Spleen (tissue), 11 donors: Measurements from ENCODE around the gene PCGF5. TPM values are rescaled to one million over a fixed set of nuclear protein-coding genes. Genes with fewer than 3 reads are reported as not detected.

ENCODE experiments used
- DNase-seq: peaks from one replicate; pipeline ENCODE4 v3.0.0-alpha.2; 2020
- H3K27ac ChIP-seq, 8 donors: fragments of 200-600 bp; sonication (generic) in 7 of 8; 1 replicate in 4 of 8; 2 replicates in 4 of 8; pipeline versions ENCODE4 v1.5.0 to v1.8.0; 2016 to 2021; ENCODE audit warnings: inconsistent platforms in 4 of 8, mild to moderate bottlenecking in 4 of 8, moderate library complexity in 1 of 8
- H3K27me3 ChIP-seq, 7 donors: fragments of 200-600 bp; sonication (generic) in 6 of 7; replicated peaks in 1 of 7; 1 replicate in 4 of 7; 2 replicates in 3 of 7; pipeline versions ENCODE4 v1.5.0 to v1.8.0; 2016 to 2021; ENCODE audit warnings: inconsistent platforms in 3 of 7, mild to moderate bottlenecking in 1 of 7
- H3K36me3 ChIP-seq, 6 donors: fragments of 200-600 bp; sonication (generic) in 5 of 6; 1 replicate in 4 of 6; 2 replicates in 2 of 6; pipeline versions ENCODE4 v1.5.0 to v1.8.0; 2016 to 2021; ENCODE audit warnings: inconsistent platforms in 2 of 6
- H3K4me1 ChIP-seq, 6 donors: fragments of 200-600 bp; sonication (generic) in 5 of 6; 1 replicate in 3 of 6; 2 replicates in 3 of 6; pipeline versions ENCODE4 v1.5.0 to v1.8.0; 2016 to 2021; ENCODE audit warnings: inconsistent platforms in 3 of 6
- H3K4me3 ChIP-seq, 8 donors: fragments of 200-600 bp; sonication (generic) in 7 of 8; 1 replicate in 4 of 8; 2 replicates in 4 of 8; pipeline versions ENCODE4 v1.5.0 to v1.8.0; 2016 to 2021; ENCODE audit warnings: inconsistent platforms in 4 of 8, mild to moderate bottlenecking in 4 of 8, moderate library complexity in 2 of 8
- H3K9me3 ChIP-seq, 8 donors: fragments of 200-600 bp; sonication (generic) in 7 of 8; 1 replicate in 4 of 8; 2 replicates in 4 of 8; pipeline versions ENCODE4 v1.5.0 to v1.8.0; 2016 to 2021; ENCODE audit warnings: inconsistent platforms in 4 of 8
- CTCF ChIP-seq, 11 experiments: fragments of 200-600 bp in 7 of 11; fragments of 450-650 bp in 4 of 11; sonication (generic) in 4 of 11; IDR thresholded peaks in 8 of 11; conservative IDR thresholded peaks in 3 of 11; 1 replicate in 7 of 11; 2 replicates in 4 of 11; pipeline versions ENCODE4 v1.4.0 to v1.8.0; 2016 to 2021; ENCODE audit warnings: antibody characterized with exemption in 11 of 11, inconsistent platforms in 4 of 11, mild to moderate bottlenecking in 1 of 11
- POLR2A ChIP-seq, 3 donors: fragments of 450-650 bp; IDR thresholded peaks; one replicate each; pipeline ENCODE4 v1.5.1; 2017; ENCODE audit warnings: antibody characterized with exemption in 3 of 3, mild to moderate bottlenecking in 1 of 3
- POLR2AphosphoS5 ChIP-seq, 3 donors: sonication (generic); formaldehyde crosslinking; IDR thresholded peaks; one replicate each; pipeline ENCODE4 v1.5.1; 2017; ENCODE audit warnings: antibody characterized with exemption in 3 of 3
- WGBS, 5 donors: extraction: QIAGEN DNeasy Blood & Tissue Kit in 3 of 5; methylation state at CpG; one replicate each; pipeline versions ENCODE4 v1.1.5 to v1.1.7; 2013 to 2018; 5-methylcytosine and 5-hydroxymethylcytosine counted together
- intact Hi-C: fragments of 100-400 bp; cut with DNase I; formaldehyde crosslinking; loops from one replicate; pipeline ENCODE4 v1.15.0; 2023; ENCODE audit warnings: low total_unique reads
- polyA plus RNA-seq, 3 donors: library from polyadenylated mRNA; stranded (reverse); fragments of 200-250 nt; gene quantifications; one replicate each; pipeline ENCODE4 v1.2.1, GENCODE V29; 2013
- total RNA-seq, 7 donors: library from RNA; depleted of rRNA in 3 of 7; stranded (reverse); fragments of >200 nt in 3 of 7; fragmentation: NEBNext Ultra II Directional in 4 of 7; extraction: Animal tissue kit (Norgen Biotek cat#: 25700) in 4 of 7; gene quantifications; one replicate each; pipeline versions ENCODE4 v1.1.0 to v1.2.1, GENCODE V29; 2016 to 2021
- donor health status: healthy with polysubstance abuse.
- donor health status: DM: no; HTN: no; CAD: no; lungs with moderate emphysema.
- donor health status: DM: no; HTN: no; CAD: no.
- donor health status: Bipolar disorder and iron deficiency.
- donor health status: healthy.
- donor health status: DM: no; HTN: no; CAD: no.
- donor health status: DM: yes; HTN: yes; CAD: no.

Gene PCGF5
- total and polyA plus RNA-seq, 10 donors = 20.4 to 68.5 (median 50.8) TPM

- no peaks in the 10 kb centered on the region for H3K27me3 ChIP-seq
- WGBS, 5 donors = 79 to 88% (median 84%) methylated on average over 3 of the region's 3 CpGs
- TF ChIP-seq POLR2A (IDR thresholded peaks at IDR 0.05) (no peak), CTCF (IDR thresholded peaks at IDR 0.05 in 8 of 11, conservative IDR thresholded peaks at IDR 0.05 in 3 of 11) (no peak), POLR2AphosphoS5 (IDR thresholded peaks at IDR 0.05) (no peak)
- H3K4me1 ChIP-seq = peaks cover 5 to 51% (median 12%) of the 10 kb centered on the region in 6 donors
- DNase-seq = no peak
- H3K4me3 ChIP-seq = no peak overlapping the region
- H3K36me3 ChIP-seq = peaks cover 3 to 50% (median 29%) of the 10 kb centered on the region in 6 donors
- intact Hi-C loops = loop anchor here (5.0 kb wide), 3 partner anchors 162 to 337 kb away; no protein-coding TSS in a partner anchor
- H3K9me3 ChIP-seq = peaks cover 0 to under 1% (median 0%) of the 10 kb centered on the region in 8 donors
- peak overlapping the region in 1 of 8 donors; percentile 5 for H3K27ac ChIP-seq
Observed at GRCh38 chr10:91249700-91250099, 29.2 kb downstream of the PCGF5 start.

GRCh38 chr10:91250341-91250740, 29.9 kb downstream of the PCGF5 start:
- no peaks in the 10 kb centered on the region for H3K27me3 ChIP-seq
- peaks cover 3 to 56% (median 35%) of the 10 kb centered on the region in 6 donors for H3K36me3 ChIP-seq
- intact Hi-C loops = loop anchor here (5.0 kb wide), 3 partner anchors 163 to 338 kb away; no protein-coding TSS in a partner anchor
- no peak overlapping the region for H3K4me3 ChIP-seq
- no peak for DNase-seq
- H3K9me3 ChIP-seq = peaks cover 0 to 7% (median 5%) of the 10 kb centered on the region in 8 donors
- H3K4me1 ChIP-seq = peaks cover 5 to 45% (median 11%) of the 10 kb centered on the region in 6 donors
- peak overlapping the region in 1 of 8 donors; percentile 5 for H3K27ac ChIP-seq
- TF ChIP-seq POLR2AphosphoS5 (IDR thresholded peaks at IDR 0.05) = no peak
- TF ChIP-seq POLR2A (IDR thresholded peaks at IDR 0.05) = no peak
- no peak for TF ChIP-seq CTCF (IDR thresholded peaks at IDR 0.05 in 8 of 11, conservative IDR thresholded peaks at IDR 0.05 in 3 of 11)
- WGBS, 5 donors = 68 to 88% (median 80%) methylated on average over 1 of the region's 1 CpG

DNA sequence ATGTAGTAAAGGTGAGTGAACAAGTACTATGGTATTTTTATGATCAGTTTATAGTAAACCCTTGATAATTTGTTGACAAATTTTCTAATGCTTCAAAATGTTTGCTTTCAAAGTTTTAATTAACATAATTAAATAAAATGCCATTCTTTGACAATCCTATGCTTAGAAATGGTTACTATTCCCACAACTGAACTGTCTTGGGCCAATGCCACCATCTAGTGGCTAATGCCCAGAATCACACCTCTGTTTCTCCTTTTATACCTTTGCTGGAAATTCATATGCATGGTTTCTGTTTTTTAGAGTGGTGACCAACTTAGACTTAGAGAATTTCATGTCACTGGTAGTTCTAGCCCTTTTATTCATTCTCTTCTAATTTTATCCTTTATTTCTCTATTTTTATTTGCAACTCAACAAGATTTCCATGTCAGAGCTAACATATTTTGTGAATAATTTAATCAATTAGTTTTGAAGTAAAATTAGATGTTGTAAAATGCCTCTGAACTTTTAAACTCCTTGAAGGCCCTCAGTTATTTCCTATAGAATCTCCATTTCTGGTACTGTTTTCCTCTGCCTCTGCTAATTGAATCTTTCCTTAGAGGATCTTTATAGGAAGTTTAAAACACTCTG, 31.1 kb downstream of the PCGF5 start:
- H3K27ac ChIP-seq = no peak overlapping the region
- intact Hi-C loops = loop anchor here (5.0 kb wide), 3 partner anchors 164 to 339 kb away; no protein-coding TSS in a partner anchor
- peaks cover 0 to 10% (median 7%) of the 10 kb centered on the region in 8 donors for H3K9me3 ChIP-seq
- DNase-seq = peak; percentile 16
- H3K27me3 ChIP-seq = no peaks in the 10 kb centered on the region
- TF ChIP-seq POLR2AphosphoS5 (IDR thresholded peaks at IDR 0.05) = no peak
- peak; percentile 71 to 95 (median 89) for TF ChIP-seq CTCF (IDR thresholded peaks at IDR 0.05 in 8 of 11, conservative IDR thresholded peaks at IDR 0.05 in 3 of 11)
- no peak for TF ChIP-seq POLR2A (IDR thresholded peaks at IDR 0.05)
- H3K4me3 ChIP-seq = no peak overlapping the region
- H3K4me1 ChIP-seq = peaks cover 0 to 33% (median 0%) of the 10 kb centered on the region in 6 donors
- peaks cover 3 to 68% (median 42%) of the 10 kb centered on the region in 6 donors for H3K36me3 ChIP-seq

DNA sequence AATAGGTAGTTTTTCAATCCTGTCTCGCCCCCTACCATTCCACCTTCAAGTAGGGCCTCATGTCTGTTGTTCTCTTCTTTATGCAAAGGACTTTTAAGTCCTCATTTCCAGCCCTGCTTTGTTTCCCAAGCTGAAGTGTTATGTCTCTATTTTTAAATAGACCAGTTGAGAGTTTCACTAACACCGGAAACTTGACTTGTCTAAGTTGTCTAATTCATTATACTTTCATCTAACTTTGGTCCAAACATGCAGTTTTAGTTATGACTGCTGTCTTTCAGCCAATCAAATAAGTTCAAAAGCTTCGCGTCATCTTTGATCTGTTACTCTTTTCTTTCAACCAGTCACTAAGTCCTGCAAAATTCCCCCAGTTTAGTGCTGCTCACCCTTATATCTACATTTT, 32.8 kb downstream of the PCGF5 start:
- Histone ChIP-seq H3K27me3 (no peaks in the 10 kb centered on the region), H3K4me3 (no peak overlapping the region), H3K36me3 (peaks cover 3 to 85% (median 49%) of the 10 kb centered on the region in 6 donors), H3K9me3 (peaks cover 0 to 10% (median 7%) of the 10 kb centered on the region in 8 donors), H3K27ac (no peak overlapping the region), H3K4me1 (peaks cover 0 to 15% (median 0%) of the 10 kb centered on the region in 6 donors)
- TF ChIP-seq CTCF (IDR thresholded peaks at IDR 0.05 in 8 of 11, conservative IDR thresholded peaks at IDR 0.05 in 3 of 11) (no peak), POLR2AphosphoS5 (IDR thresholded peaks at IDR 0.05) (no peak), POLR2A (IDR thresholded peaks at IDR 0.05) (no peak)
- DNase-seq = no peak
- intact Hi-C loops = loop anchor here (5.0 kb wide), 3 partner anchors 166 to 341 kb away; no protein-coding TSS in a partner anchor
- WGBS, 5 donors = 94 to 97% (median 96%) methylated on average over 4 of the region's 4 CpGs
